Measurements from ENCODE around the gene PHACTR1.

Gene PHACTR1

GRCh38 chr6:12813321-12813720, 96.8 kb downstream of the PHACTR1 start:
- DNase-seq (ENCODE audit: extremely low read depth, low read depth) = no peak
- TF ChIP-seq CTCF (IDR thresholded peaks at IDR 0.05; ENCODE audit: low read depth, low read length) = no peak

GRCh38 chr6:12814015-12814414, 97.4 kb downstream of the PHACTR1 start:
- DNase-seq (ENCODE audit: extremely low read depth, low read depth) = no peak
- TF ChIP-seq CTCF (IDR thresholded peaks at IDR 0.05; ENCODE audit: low read depth, low read length) = no peak

GRCh38 chr6:12815089-12815488, 98.5 kb downstream of the PHACTR1 start:
- TF ChIP-seq CTCF (IDR thresholded peaks at IDR 0.05; ENCODE audit: low read depth, low read length) = no peak
- no peak for DNase-seq (ENCODE audit: extremely low read depth, low read depth)

- no peak for DNase-seq (ENCODE audit: extremely low read depth, low read depth)
Measured at GRCh38 chr6:12815884-12816600, 99.5 kb downstream of the PHACTR1 start.

GRCh38 chr6:12818324-12818723, 101.8 kb downstream of the PHACTR1 start:
- no peak for DNase-seq (ENCODE audit: extremely low read depth, low read depth)

More at GRCh38 chr6:12815884-12816600, 99.5 kb downstream of the PHACTR1 start:
- no peak for TF ChIP-seq CTCF (IDR thresholded peaks at IDR 0.05; ENCODE audit: low read depth, low read length)

GRCh38 chr6:12823847-12824246, 107.3 kb downstream of the PHACTR1 start:
- no peak for DNase-seq (ENCODE audit: extremely low read depth, low read depth)
- TF ChIP-seq CTCF (IDR thresholded peaks at IDR 0.05; ENCODE audit: low read depth, low read length) = no peak

More at GRCh38 chr6:12818324-12818723, 101.8 kb downstream of the PHACTR1 start:
- no peak for TF ChIP-seq CTCF (IDR thresholded peaks at IDR 0.05; ENCODE audit: low read depth, low read length)

- TF ChIP-seq CTCF (IDR thresholded peaks at IDR 0.05; ENCODE audit: low read depth, low read length) = no peak
- DNase-seq (ENCODE audit: extremely low read depth, low read depth) = no peak
Measured at GRCh38 chr6:12826584-12826983, 110.0 kb downstream of the PHACTR1 start.
